Mucosa of stomach (tissue), 1 donor: ENCODE results near the gene HMGN1.
A peak's percentile ranks its signal among the peaks of the same experiment; 100 is the strongest.

ENCODE experiments used
- H3K27me3 ChIP-seq: one replicate; pipeline ENCODE4 v1.7.0; 2013; ENCODE audit warnings: mild to moderate bottlenecking, low read length; ENCODE audit not compliant: control insufficient read depth, insufficient read depth
- H3K36me3 ChIP-seq: one replicate; pipeline ENCODE4 v1.7.0; 2013; ENCODE audit warnings: low read length; ENCODE audit not compliant: control insufficient read depth, insufficient read depth
- H3K4me1 ChIP-seq: one replicate; pipeline ENCODE4 v1.7.0; 2013; ENCODE audit warnings: mild to moderate bottlenecking, low read length; ENCODE audit not compliant: control insufficient read depth, insufficient read depth
- H3K4me3 ChIP-seq: one replicate; pipeline ENCODE4 v1.7.0; 2013; ENCODE audit warnings: low read length
- H3K9ac ChIP-seq: one replicate; pipeline ENCODE4 v1.7.0; 2013; ENCODE audit warnings: mild to moderate bottlenecking, low read length, moderate library complexity
- H3K9me3 ChIP-seq: one replicate; pipeline ENCODE4 v1.7.0; 2013; ENCODE audit warnings: mild to moderate bottlenecking, low read length, moderate library complexity; ENCODE audit not compliant: control insufficient read depth
- donor health status: Pancreatic carcinoma.

Gene HMGN1

GRCh38 chr21:39312112-39313041, 36.5 kb downstream of the HMGN1 start:
- no peaks in the 10 kb centered on the region for H3K9me3 ChIP-seq
- H3K36me3 ChIP-seq, result no peaks in the 10 kb centered on the region
- peak overlapping the region; percentile 98 for H3K9ac ChIP-seq
- H3K27me3 ChIP-seq, result no peaks in the 10 kb centered on the region
- H3K4me3 ChIP-seq, result no peak overlapping the region
- peaks cover 18% of the 10 kb centered on the region for H3K4me1 ChIP-seq

- H3K9me3 ChIP-seq, result no peaks in the 10 kb centered on the region
- H3K4me1 ChIP-seq, result peaks cover 14% of the 10 kb centered on the region
- no peak overlapping the region for H3K4me3 ChIP-seq
- no peaks in the 10 kb centered on the region for H3K36me3 ChIP-seq
- H3K27me3 ChIP-seq, result no peaks in the 10 kb centered on the region
- H3K9ac ChIP-seq, result no peak overlapping the region
Observed at GRCh38 chr21:39311164-39311563, 37.7 kb downstream of the HMGN1 start.

GRCh38 chr21:39307466-39307865, 41.4 kb downstream of the HMGN1 start:
- Histone ChIP-seq H3K9me3 (no peaks in the 10 kb centered on the region), H3K4me3 (no peak overlapping the region), H3K9ac (no peak overlapping the region), H3K27me3 (no peaks in the 10 kb centered on the region), H3K36me3 (no peaks in the 10 kb centered on the region), H3K4me1 (peaks cover 9% of the 10 kb centered on the region)

DNA sequence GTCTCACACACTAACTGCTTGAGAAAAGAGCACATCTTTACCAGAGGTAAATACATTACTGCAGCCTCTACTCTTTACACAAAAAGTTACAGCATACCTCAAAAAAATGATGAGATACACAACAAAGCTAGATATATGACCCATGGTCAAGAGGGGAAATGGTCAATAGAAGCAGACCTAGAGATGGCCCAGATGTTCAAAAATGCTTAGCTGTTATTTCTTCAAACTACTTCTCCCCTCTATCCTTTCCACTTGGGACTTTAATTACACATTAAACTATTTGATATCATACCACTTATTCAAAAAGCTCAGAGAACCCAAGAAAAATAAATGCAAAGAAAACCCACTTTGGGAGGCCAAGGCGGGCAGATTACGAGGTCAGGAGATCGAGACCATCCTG, 48.3 kb downstream of the HMGN1 start:
- H3K4me3 ChIP-seq, result no peak overlapping the region
- H3K9me3 ChIP-seq, result no peaks in the 10 kb centered on the region
- no peaks in the 10 kb centered on the region for H3K27me3 ChIP-seq
- H3K4me1 ChIP-seq, result no peaks in the 10 kb centered on the region
- H3K36me3 ChIP-seq, result peaks cover 5% of the 10 kb centered on the region
- no peak overlapping the region for H3K9ac ChIP-seq

GRCh38 chr21:39296891-39297290, 52.0 kb downstream of the HMGN1 start:
- Histone ChIP-seq H3K9ac (no peak overlapping the region), H3K36me3 (peaks cover 5% of the 10 kb centered on the region), H3K4me3 (no peak overlapping the region), H3K9me3 (no peaks in the 10 kb centered on the region), H3K27me3 (no peaks in the 10 kb centered on the region), H3K4me1 (no peaks in the 10 kb centered on the region)
